ENCODE measurements around the gene AHNAK. TPM values are rescaled to one million over a fixed set of nuclear protein-coding genes. Genes with fewer than 3 reads are reported as not detected.

Gene AHNAK
- total and polyA plus RNA-seq, 4 donors = 22.6 to 110 (median 38.1) TPM

GRCh38 chr11:62482753-62483152, 63.9 kb downstream of the AHNAK start:
- 78% methylated on average over 6 of the region's 6 CpGs for WGBS
- no peak for DNase-seq (ENCODE audit: low spot score)
- H3K4me1 ChIP-seq (ENCODE audit: control insufficient read depth in 4 of 4, insufficient read depth in 4 of 4, low read length in 3 of 4) = no peaks in the 10 kb centered on the region
- H3K36me3 ChIP-seq (ENCODE audit: control insufficient read depth in 4 of 4, insufficient read depth in 3 of 4, low read depth in 1 of 4, low read length in 3 of 4) = peaks cover 0 to 1% (median 0%) of the 10 kb centered on the region in 4 donors
- H3K9me3 ChIP-seq (ENCODE audit: control insufficient read depth in 4 of 4, low read length in 3 of 4) = no peaks in the 10 kb centered on the region
- no peaks in the 10 kb centered on the region for H3K27me3 ChIP-seq (ENCODE audit: control insufficient read depth in 4 of 4, insufficient read depth in 4 of 4, low read length in 3 of 4)
- H3K9ac ChIP-seq (ENCODE audit: low read depth in 1 of 2, low read length in 2 of 2) = no peak overlapping the region
- no peak overlapping the region for H3K27ac ChIP-seq (ENCODE audit: low read depth in 1 of 2, low read length in 2 of 2)
- TF ChIP-seq EGR1 (IDR thresholded peaks at IDR 0.05; ENCODE audit: low read depth in 2 of 2) (no peak), FOXA1 (IDR thresholded peaks at IDR 0.05) (no peak), FOXA2 (IDR thresholded peaks at IDR 0.05) (no peak), CTCF (IDR thresholded peaks at IDR 0.05; ENCODE audit: low read depth, low read length, missing input control) (no peak), REST (IDR thresholded peaks at IDR 0.05) (no peak), TAF1 (conservative IDR thresholded peaks at IDR 0.05) (no peak), GABPA (IDR thresholded peaks at IDR 0.05 in 1 of 2, conservative IDR thresholded peaks at IDR 0.05 in 1 of 2) (no peak), RXRA (IDR thresholded peaks at IDR 0.05) (no peak)
- no peak overlapping the region for H3K4me3 ChIP-seq (ENCODE audit: low read depth in 1 of 3, low read length in 3 of 3)

GRCh38 chr11:62479631-62480201, 66.9 kb downstream of the AHNAK start:
- TF ChIP-seq RXRA (IDR thresholded peaks at IDR 0.05) = no peak
- TF ChIP-seq ATF3 (IDR thresholded peaks at IDR 0.05) = no peak
- no peak for TF ChIP-seq GABPA (IDR thresholded peaks at IDR 0.05 in 1 of 2, conservative IDR thresholded peaks at IDR 0.05 in 1 of 2)
- TF ChIP-seq HNF4G (IDR thresholded peaks at IDR 0.05) = no peak
- no peak for TF ChIP-seq FOXA1 (IDR thresholded peaks at IDR 0.05)
- no peak for TF ChIP-seq CTCF (IDR thresholded peaks at IDR 0.05; ENCODE audit: low read depth, low read length, missing input control)
- no peak for TF ChIP-seq RAD21 (IDR thresholded peaks at IDR 0.05)
- TF ChIP-seq JUND (IDR thresholded peaks at IDR 0.05) = no peak
- no peak for TF ChIP-seq TAF1 (conservative IDR thresholded peaks at IDR 0.05)
- no peak for TF ChIP-seq HNF4A (conservative IDR thresholded peaks at IDR 0.05)

More at GRCh38 chr11:62479631-62480201, 66.9 kb downstream of the AHNAK start:
- DNase-seq (ENCODE audit: low spot score) = no peak
- H3K9me3 ChIP-seq (ENCODE audit: control insufficient read depth in 4 of 4, low read length in 3 of 4) = no peaks in the 10 kb centered on the region
- H3K4me1 ChIP-seq (ENCODE audit: control insufficient read depth in 4 of 4, insufficient read depth in 4 of 4, low read length in 3 of 4) = no peaks in the 10 kb centered on the region
- H3K9ac ChIP-seq (ENCODE audit: low read depth in 1 of 2, low read length in 2 of 2) = no peak overlapping the region
- WGBS = 87% methylated on average over 7 of the region's 7 CpGs
- H3K4me3 ChIP-seq (ENCODE audit: low read depth in 1 of 3, low read length in 3 of 3) = no peak overlapping the region
- H3K27ac ChIP-seq (ENCODE audit: low read depth in 1 of 2, low read length in 2 of 2) = no peak overlapping the region
- no peaks in the 10 kb centered on the region for H3K27me3 ChIP-seq (ENCODE audit: control insufficient read depth in 4 of 4, insufficient read depth in 4 of 4, low read length in 3 of 4)
- peaks cover 0 to 1% (median 0%) of the 10 kb centered on the region in 4 donors for H3K36me3 ChIP-seq (ENCODE audit: control insufficient read depth in 4 of 4, insufficient read depth in 3 of 4, low read depth in 1 of 4, low read length in 3 of 4)
